BLaER1 treated with 17β-estradiol and CSF1 and Interleukin-3, amounts not matched to agents 10 nM and 100 nM (cell line): ENCODE data around the gene MAP1LC3B.
A peak's percentile ranks its signal among the peaks of the same experiment; 100 is the strongest.
"Not testable (repeated sequence)": the region's sequence is repeated elsewhere in the genome, so short reads cannot be mapped to it uniquely, and the experiment has no call there.

Source experiments
- H3K27ac ChIP-seq, 11 experiments: shearing (Covaris generic); formaldehyde crosslinking; 2 replicates each; pipeline ENCODE4 v1.8.1; 2022
- H3K27me3 ChIP-seq, 11 experiments: shearing (Covaris generic); formaldehyde crosslinking; 2 replicates each; pipeline ENCODE4 v1.8.1; 2022
- H3K36me3 ChIP-seq, 11 experiments: shearing (Covaris generic); formaldehyde crosslinking; 2 replicates each; pipeline ENCODE4 v1.8.1; 2022
- H3K4me1 ChIP-seq, 10 experiments: shearing (Covaris generic); formaldehyde crosslinking; 2 replicates each; pipeline ENCODE4 v1.8.1; 2022
- H3K4me2 ChIP-seq, 11 experiments: shearing (Covaris generic); formaldehyde crosslinking; 2 replicates each; pipeline ENCODE4 v1.8.1; 2022
- H3K4me3 ChIP-seq, 10 experiments: shearing (Covaris generic); formaldehyde crosslinking; 2 replicates each; pipeline ENCODE4 v1.8.1; 2022
- H3K9ac ChIP-seq, 11 experiments: shearing (Covaris generic); formaldehyde crosslinking; 2 replicates each; pipeline ENCODE4 v1.8.1; 2022
- H3K9me3 ChIP-seq, 11 experiments: shearing (Covaris generic); formaldehyde crosslinking; replicated peaks in 1 of 11; 2 replicates each; pipeline ENCODE4 v1.8.1; 2022
- H4K20me1 ChIP-seq, 11 experiments: shearing (Covaris generic); formaldehyde crosslinking; 2 replicates each; pipeline ENCODE4 v1.8.1; 2022
- Cebpa-rat ChIP-seq, 11 experiments: shearing (Covaris generic); IDR thresholded peaks; 2 replicates each; pipeline ENCODE4 v1.8.1; 2022

MAP1LC3B gene

DNA sequence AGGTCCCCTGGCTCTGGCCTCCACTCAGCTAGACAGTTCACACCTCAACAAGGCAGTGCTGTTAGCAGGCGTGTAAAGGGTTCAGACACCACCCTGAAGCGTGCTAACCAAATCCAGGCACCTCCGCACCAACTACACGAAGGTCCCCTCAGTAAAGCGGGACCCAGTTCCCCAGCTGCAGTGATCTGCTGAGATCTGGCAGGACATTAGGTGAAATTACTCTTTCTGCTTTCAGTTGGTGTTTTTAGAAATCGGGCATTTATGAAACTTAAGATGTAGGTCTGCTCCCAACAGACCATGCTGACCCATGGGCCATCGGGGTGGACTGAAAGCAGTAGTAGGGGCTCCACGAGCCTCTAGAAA, 35.7 kb upstream of the MAP1LC3B start:
- Histone ChIP-seq H3K9me3 (no peaks in the 10 kb centered on the region), H4K20me1 (peaks cover 67 to 100% (median 97%) of the 10 kb centered on the region in 11 experiments), H3K27me3 (peaks cover 0 to 49% (median 0%) of the 10 kb centered on the region in 11 experiments; a peak in 5 of 22 replicates), H3K36me3 (peaks cover 57 to 100% (median 82%) of the 10 kb centered on the region in 11 experiments), H3K27ac (no peak overlapping the region), H3K4me1 (no peaks in the 10 kb centered on the region), H3K4me3 (no peak overlapping the region), H3K4me2 (no peak overlapping the region), H3K9ac (no peak overlapping the region)
- TF ChIP-seq Cebpa-rat (IDR thresholded peaks at IDR 0.05) = no peak

DNA sequence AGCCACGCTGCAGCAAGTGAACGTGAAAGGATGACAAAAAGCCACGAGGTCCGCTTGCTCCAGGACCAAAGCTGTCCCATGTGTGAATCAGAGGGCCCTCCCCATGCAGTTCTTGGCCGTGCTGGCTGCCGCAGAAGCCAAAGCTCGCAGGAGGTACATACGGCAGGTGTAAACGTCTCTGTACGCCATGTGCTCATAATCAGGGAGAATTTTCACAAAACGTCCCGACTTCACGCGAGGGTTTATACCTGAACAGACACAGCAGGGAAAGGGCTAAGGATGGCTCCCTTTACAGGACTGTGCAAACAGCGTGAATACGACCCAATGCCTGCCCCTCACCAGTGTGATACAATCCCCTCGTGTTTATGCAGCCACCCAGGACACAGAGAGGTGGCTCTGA, 33.9 kb upstream of the MAP1LC3B start:
- TF ChIP-seq Cebpa-rat (IDR thresholded peaks at IDR 0.05) = no peak
- Histone ChIP-seq H3K4me3 (no peak overlapping the region), H4K20me1 (peaks cover 67 to 100% (median 98%) of the 10 kb centered on the region in 11 experiments), H3K9ac (no peak overlapping the region), H3K9me3 (no peaks in the 10 kb centered on the region), H3K27me3 (peaks cover 0 to 66% (median 0%) of the 10 kb centered on the region in 11 experiments; a peak in 5 of 22 replicates), H3K4me2 (no peak overlapping the region), H3K36me3 (peaks cover 63 to 99% (median 86%) of the 10 kb centered on the region in 11 experiments), H3K27ac (no peak overlapping the region), H3K4me1 (peaks cover 0 to 8% (median under 1%) of the 10 kb centered on the region in 10 experiments; a peak in 11 of 20 replicates)

DNA sequence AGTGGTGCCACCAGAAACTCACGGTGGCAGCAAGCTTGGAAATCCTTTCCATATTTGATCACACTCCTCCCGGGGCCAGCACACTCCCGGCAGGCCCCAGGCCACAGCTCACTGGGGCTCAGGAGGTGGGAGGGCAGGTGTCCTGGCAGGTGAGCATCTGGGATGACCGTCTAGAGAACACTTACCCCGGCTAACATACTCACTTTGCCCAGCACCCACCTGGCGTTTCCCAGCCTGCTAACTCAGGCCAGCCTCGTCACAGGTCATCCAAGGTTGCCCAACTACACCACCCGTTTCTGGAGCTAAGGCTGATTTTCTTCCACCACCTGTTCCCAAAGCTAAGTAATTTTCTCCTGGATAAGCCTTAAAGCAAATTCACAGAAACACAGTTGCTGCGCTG, 33.4 kb upstream of the MAP1LC3B start:
- H3K36me3 ChIP-seq = peaks cover 58 to 99% (median 81%) of the 10 kb centered on the region in 11 experiments
- H4K20me1 ChIP-seq = peaks cover 67 to 100% (median 98%) of the 10 kb centered on the region in 11 experiments

DNA sequence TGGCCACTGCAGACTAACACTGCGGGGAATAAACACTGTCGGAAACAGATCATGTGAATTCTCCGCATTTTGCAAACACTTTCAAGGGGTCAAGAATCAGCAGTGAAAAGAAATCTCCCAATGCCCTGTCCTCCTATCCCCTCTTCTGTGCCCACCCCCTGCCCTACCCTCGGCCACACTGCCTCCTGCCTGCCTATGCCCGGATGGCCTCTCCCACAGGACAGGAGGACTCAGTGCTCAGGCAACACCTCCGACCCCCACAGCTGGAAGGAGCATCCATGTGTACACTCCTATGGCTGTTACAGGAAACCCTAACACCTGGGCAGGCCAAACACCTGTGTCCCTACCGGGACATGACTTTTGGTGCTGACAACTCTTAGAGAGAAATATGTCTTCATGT, 33.0 kb upstream of the MAP1LC3B start:
- H3K9ac ChIP-seq = no peak overlapping the region
- no peak overlapping the region for H3K4me2 ChIP-seq
- peaks cover 56 to 96% (median 77%) of the 10 kb centered on the region in 11 experiments for H3K36me3 ChIP-seq
- peaks cover 0 to 75% (median 0%) of the 10 kb centered on the region in 11 experiments; a peak in 6 of 22 replicates for H3K27me3 ChIP-seq
- H4K20me1 ChIP-seq = peaks cover 67 to 100% (median 98%) of the 10 kb centered on the region in 11 experiments
- H3K27ac ChIP-seq = no peak overlapping the region
- H3K4me3 ChIP-seq = no peak overlapping the region
- TF ChIP-seq Cebpa-rat (IDR thresholded peaks at IDR 0.05) = no peak
- no peaks in the 10 kb centered on the region for H3K9me3 ChIP-seq
- peaks cover 3 to 17% (median 9%) of the 10 kb centered on the region in 10 experiments for H3K4me1 ChIP-seq

More for the DNA sequence above, 33.4 kb upstream of the MAP1LC3B start:
- H3K27ac ChIP-seq = no peak overlapping the region
- no peak for TF ChIP-seq Cebpa-rat (IDR thresholded peaks at IDR 0.05)
- no peak overlapping the region for H3K4me3 ChIP-seq
- no peak overlapping the region for H3K4me2 ChIP-seq
- H3K9ac ChIP-seq = no peak overlapping the region
- peaks cover 0 to 71% (median 0%) of the 10 kb centered on the region in 11 experiments; a peak in 5 of 22 replicates for H3K27me3 ChIP-seq
- peaks cover 0 to 13% (median 5%) of the 10 kb centered on the region in 10 experiments; a peak in 15 of 20 replicates for H3K4me1 ChIP-seq
- H3K9me3 ChIP-seq = no peaks in the 10 kb centered on the region

DNA sequence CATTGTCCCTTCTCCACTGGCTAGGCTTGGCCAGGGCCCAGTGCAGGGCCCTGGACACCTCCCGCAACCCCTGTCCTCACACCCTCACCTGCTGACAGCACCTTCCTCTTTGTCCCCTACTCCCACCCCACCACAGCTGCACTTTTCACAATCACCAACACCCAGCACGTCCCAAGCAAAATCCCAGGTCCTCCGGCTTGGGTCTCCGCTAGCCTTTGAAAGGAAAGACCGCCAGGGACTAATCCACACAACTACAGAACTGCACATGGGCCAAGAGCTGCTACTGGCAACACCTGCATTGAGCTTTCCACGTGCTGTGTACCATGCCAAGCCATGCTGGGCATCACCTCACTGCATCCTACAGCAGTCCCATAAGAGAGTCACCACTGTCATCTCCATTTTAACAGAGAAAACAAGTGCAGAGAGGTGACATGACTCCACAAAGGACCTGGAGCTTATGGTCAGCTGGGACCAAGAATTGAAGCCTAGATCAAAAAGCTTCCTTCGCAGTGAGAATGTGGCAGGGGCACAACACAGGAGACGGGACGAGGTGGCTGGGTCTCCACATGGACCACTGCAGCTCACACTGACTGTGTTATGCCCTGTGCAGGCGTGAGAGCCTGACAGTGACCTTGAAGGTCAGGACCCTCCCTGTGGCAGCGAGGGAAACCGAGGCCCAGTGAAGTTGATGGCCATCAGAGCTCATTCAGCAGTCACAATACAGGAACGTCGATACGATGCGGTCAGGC, 31.1 kb upstream of the MAP1LC3B start:
- Histone ChIP-seq H3K9ac (no peak overlapping the region), H3K36me3 (peaks cover 56 to 87% (median 70%) of the 10 kb centered on the region in 11 experiments), H3K27ac (no peak overlapping the region), H3K4me1 (peaks cover 9 to 32% (median 25%) of the 10 kb centered on the region in 10 experiments), H4K20me1 (peaks cover 75 to 100% (median 98%) of the 10 kb centered on the region in 11 experiments), H3K27me3 (peaks cover 0 to 93% (median 0%) of the 10 kb centered on the region in 11 experiments; a peak in 6 of 22 replicates), H3K4me3 (no peak overlapping the region), H3K9me3 (no peaks in the 10 kb centered on the region), H3K4me2 (no peak overlapping the region)
- no peak for TF ChIP-seq Cebpa-rat (IDR thresholded peaks at IDR 0.05)

GRCh38 chr16:87361916-87362619, 30.1 kb upstream of the MAP1LC3B start:
- TF ChIP-seq Cebpa-rat (IDR thresholded peaks at IDR 0.05) = no peak
- H3K4me2 ChIP-seq = no peak overlapping the region
- peaks cover 0 to 94% (median 0%) of the 10 kb centered on the region in 11 experiments; a peak in 7 of 22 replicates for H3K27me3 ChIP-seq
- H3K36me3 ChIP-seq = peaks cover 58 to 87% (median 66%) of the 10 kb centered on the region in 11 experiments
- H3K4me3 ChIP-seq = no peak overlapping the region
- no peak overlapping the region for H3K9ac ChIP-seq
- H4K20me1 ChIP-seq = peaks cover 86 to 100% (median 98%) of the 10 kb centered on the region in 11 experiments
- no peak overlapping the region for H3K27ac ChIP-seq
- peaks cover 9 to 41% (median 27%) of the 10 kb centered on the region in 10 experiments for H3K4me1 ChIP-seq
- no peaks in the 10 kb centered on the region for H3K9me3 ChIP-seq

DNA sequence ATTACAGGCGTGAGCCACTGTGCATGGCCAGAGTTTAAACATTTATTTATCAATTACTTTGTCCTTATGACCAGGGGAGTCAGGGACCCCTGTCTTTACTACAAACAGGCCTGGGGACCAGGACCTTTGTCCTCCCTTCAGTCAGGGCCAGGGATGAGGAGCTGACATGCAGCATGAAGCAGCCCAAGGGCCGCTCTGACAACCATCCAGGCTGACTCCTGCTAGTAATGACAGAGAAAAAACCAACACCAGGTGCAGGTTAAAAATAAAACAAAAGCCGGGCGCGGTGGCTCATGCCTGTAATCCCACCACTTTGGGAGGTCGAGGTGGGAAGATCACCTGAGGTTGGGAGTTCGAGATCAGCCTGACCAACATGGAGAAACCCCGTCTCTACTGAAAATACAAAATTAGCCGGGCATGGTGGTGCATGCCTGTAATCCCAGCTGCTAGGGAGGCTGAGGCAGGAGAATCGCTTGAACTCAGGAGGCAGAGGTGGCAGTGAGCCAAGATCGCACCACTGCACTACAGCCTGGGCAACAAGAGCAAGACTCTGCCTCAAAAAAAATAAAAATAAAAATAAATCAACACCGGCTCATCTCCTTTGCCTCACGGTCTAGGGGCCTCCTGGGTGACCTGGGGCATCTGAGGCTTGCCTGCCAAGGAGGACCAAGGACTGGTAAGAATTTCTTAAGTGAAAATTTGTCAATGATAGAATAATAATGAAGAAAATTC, 29.1 kb upstream of the MAP1LC3B start:
- peaks cover 49 to 83% (median 62%) of the 10 kb centered on the region in 11 experiments for H3K36me3 ChIP-seq
- H3K9ac ChIP-seq = peak overlapping the region in 3 of 11 experiments; percentile 55 to 65 (median 62); a peak in 2 of 22 replicates
- H3K9me3 ChIP-seq, H3K4me3 ChIP-seq: not testable (repeated sequence)
- peak overlapping the region in 7 of 11 experiments; percentile 88 to 97 (median 92); a peak in 12 of 22 replicates for H3K4me2 ChIP-seq
- peaks cover 94 to 100% (median 100%) of the 10 kb centered on the region in 11 experiments for H4K20me1 ChIP-seq
- peaks cover 15 to 51% (median 36%) of the 10 kb centered on the region in 10 experiments for H3K4me1 ChIP-seq
- H3K27me3 ChIP-seq = peaks cover 0 to 99% (median 0%) of the 10 kb centered on the region in 11 experiments; a peak in 7 of 22 replicates
- 0 out of 22 replicates have a peak overlapping the region, but pooled peaks of 1 of the 11 experiments have one; percentile 64 for H3K27ac ChIP-seq

- Histone ChIP-seq H4K20me1 (peaks cover 96 to 100% (median 100%) of the 10 kb centered on the region in 11 experiments), H3K36me3 (peaks cover 40 to 74% (median 53%) of the 10 kb centered on the region in 11 experiments), H3K27me3 (peaks cover 0 to 97% (median 0%) of the 10 kb centered on the region in 11 experiments; a peak in 7 of 22 replicates), H3K9ac (peak overlapping the region in 7 of 11 experiments; percentile 13 to 65 (median 47); a peak in 15 of 22 replicates), H3K4me2 (peak overlapping the region; percentile 63 to 97 (median 92)), H3K4me3 (peak overlapping the region in 6 of 10 experiments; percentile 1 to 49 (median 32); a peak in 9 of 20 replicates), H3K27ac (peak overlapping the region in 6 of 11 experiments; percentile 22 to 65 (median 54); a peak in 11 of 22 replicates), H3K9me3 (no peaks in the 10 kb centered on the region), H3K4me1 (peaks cover 24 to 60% (median 45%) of the 10 kb centered on the region in 10 experiments)
- TF ChIP-seq Cebpa-rat (IDR thresholded peaks at IDR 0.05) = no peak
Observed at GRCh38 chr16:87363771-87364455, 28.2 kb upstream of the MAP1LC3B start.
